KMS-11 (cell line): ENCODE measurements around the gene QRICH2.

ENCODE experiments used
- H2AFZ ChIP-seq: fragments of 200-600 bp; sonication (generic); 2 replicates; pipeline ENCODE4 v1.6.1; 2016; ENCODE audit warnings: antibody characterized with exemption, mixed run types, low read depth
- H3K27ac ChIP-seq: fragments of 200-600 bp; sonication (generic); 2 replicates; pipeline ENCODE4 v1.6.1; 2016; ENCODE audit warnings: mild to moderate bottlenecking, mixed run types
- H3K27me3 ChIP-seq: fragments of 200-600 bp; sonication (generic); 2 replicates; pipeline ENCODE4 v1.6.1; 2017; ENCODE audit warnings: mild to moderate bottlenecking, low read depth, mixed run types, moderate library complexity; ENCODE audit not compliant: insufficient read depth
- H3K36me3 ChIP-seq: fragments of 200-600 bp; sonication (generic); 2 replicates; pipeline ENCODE4 v1.6.1; 2017; ENCODE audit warnings: mild to moderate bottlenecking, mixed run types; ENCODE audit not compliant: insufficient read depth
- H3K4me1 ChIP-seq: fragments of 200-600 bp; sonication (generic); 2 replicates; pipeline ENCODE4 v1.6.1; 2016; ENCODE audit warnings: mild to moderate bottlenecking, low read depth, mixed run types; ENCODE audit not compliant: poor library complexity, severe bottlenecking
- H3K4me2 ChIP-seq: fragments of 200-600 bp; sonication (generic); 2 replicates; pipeline ENCODE4 v1.7.0; 2016; ENCODE audit warnings: mild to moderate bottlenecking, mixed run types
- H3K4me3 ChIP-seq: fragments of 200-600 bp; sonication (generic); IDR thresholded peaks from 2 replicates; pipeline ENCODE4 v1.6.1; 2017; ENCODE audit warnings: low read depth, low read length, mixed read lengths; ENCODE audit not compliant: insufficient read depth
- H3K79me2 ChIP-seq: fragments of 200-600 bp; sonication (generic); 2 replicates; pipeline ENCODE4 v1.6.1; 2016; ENCODE audit warnings: low read depth, mixed run types; ENCODE audit not compliant: insufficient read depth
- H3K9ac ChIP-seq: fragments of 200-600 bp; sonication (generic); 2 replicates; pipeline ENCODE4 v1.6.1; 2016; ENCODE audit warnings: mild to moderate bottlenecking, mixed run types
- H4K20me1 ChIP-seq: fragments of 200-600 bp; sonication (generic); 2 replicates; pipeline ENCODE4 v1.6.1; 2016; ENCODE audit warnings: mild to moderate bottlenecking, mixed run types; ENCODE audit not compliant: insufficient read depth
- TF ChIP-seq, protein P1 (sequence below): fragments of 200-600 bp; sonication (generic); conservative IDR thresholded peaks from 2 replicates; pipeline ENCODE4 v1.6.1; 2017; ENCODE audit warnings: low read depth, mild to moderate bottlenecking, antibody characterized with exemption, low read length, moderate library complexity, mixed read lengths

QRICH2 gene

GRCh38 chr17:76252040-76252954, 55.8 kb downstream of the QRICH2 start:
- TF ChIP-seq, protein P1, sequence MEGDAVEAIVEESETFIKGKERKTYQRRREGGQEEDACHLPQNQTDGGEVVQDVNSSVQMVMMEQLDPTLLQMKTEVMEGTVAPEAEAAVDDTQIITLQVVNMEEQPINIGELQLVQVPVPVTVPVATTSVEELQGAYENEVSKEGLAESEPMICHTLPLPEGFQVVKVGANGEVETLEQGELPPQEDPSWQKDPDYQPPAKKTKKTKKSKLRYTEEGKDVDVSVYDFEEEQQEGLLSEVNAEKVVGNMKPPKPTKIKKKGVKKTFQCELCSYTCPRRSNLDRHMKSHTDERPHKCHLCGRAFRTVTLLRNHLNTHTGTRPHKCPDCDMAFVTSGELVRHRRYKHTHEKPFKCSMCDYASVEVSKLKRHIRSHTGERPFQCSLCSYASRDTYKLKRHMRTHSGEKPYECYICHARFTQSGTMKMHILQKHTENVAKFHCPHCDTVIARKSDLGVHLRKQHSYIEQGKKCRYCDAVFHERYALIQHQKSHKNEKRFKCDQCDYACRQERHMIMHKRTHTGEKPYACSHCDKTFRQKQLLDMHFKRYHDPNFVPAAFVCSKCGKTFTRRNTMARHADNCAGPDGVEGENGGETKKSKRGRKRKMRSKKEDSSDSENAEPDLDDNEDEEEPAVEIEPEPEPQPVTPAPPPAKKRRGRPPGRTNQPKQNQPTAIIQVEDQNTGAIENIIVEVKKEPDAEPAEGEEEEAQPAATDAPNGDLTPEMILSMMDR, result no peak
- Histone ChIP-seq H3K79me2 (no peaks in the 10 kb centered on the region), H3K4me2 (no peak overlapping the region; the same call in 1 of the 2 replicates), H3K9ac (no peak overlapping the region), H2AFZ (no peak overlapping the region), H3K4me3 (no peak overlapping the region), H3K27ac (no peak overlapping the region), H3K4me1 (peaks cover 43% of the 10 kb centered on the region), H3K27me3 (no peaks in the 10 kb centered on the region), H3K36me3 (no peaks in the 10 kb centered on the region), H4K20me1 (no peaks in the 10 kb centered on the region)

- H3K4me3 ChIP-seq, result no peak overlapping the region
- H3K27me3 ChIP-seq, result no peaks in the 10 kb centered on the region
- no peak overlapping the region for H2AFZ ChIP-seq
- no peak overlapping the region for H3K4me2 ChIP-seq
- TF ChIP-seq, protein P1, result no peak
- H3K9ac ChIP-seq, result no peak overlapping the region
- peaks cover 48% of the 10 kb centered on the region for H3K4me1 ChIP-seq
- H3K79me2 ChIP-seq, result no peaks in the 10 kb centered on the region
- H3K27ac ChIP-seq, result no peak overlapping the region
- no peaks in the 10 kb centered on the region for H3K36me3 ChIP-seq
- H4K20me1 ChIP-seq, result no peaks in the 10 kb centered on the region
Measured at GRCh38 chr17:76251478-76252039, 56.5 kb downstream of the QRICH2 start.

DNA sequence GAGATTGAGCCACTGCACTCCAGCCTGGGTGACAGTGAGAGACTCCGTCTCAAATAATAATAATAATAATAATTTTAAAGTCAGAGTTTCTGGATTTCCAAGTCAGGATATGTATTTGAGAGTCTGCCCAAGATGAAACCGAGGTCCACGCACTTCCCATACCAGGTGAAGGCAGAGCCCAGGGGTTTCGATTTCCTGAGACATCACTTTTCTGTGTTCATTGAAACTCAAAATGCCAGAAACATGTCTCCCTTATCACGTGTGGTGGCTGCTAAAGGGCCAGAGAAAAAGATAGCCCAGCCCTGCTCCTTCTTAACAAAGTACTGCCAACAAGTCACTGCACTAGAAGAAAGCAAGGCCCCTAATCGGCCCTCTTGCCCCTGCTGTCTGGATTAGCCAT, 57.9 kb downstream of the QRICH2 start:
- Histone ChIP-seq H3K27ac (no peak overlapping the region), H3K36me3 (no peaks in the 10 kb centered on the region), H3K9ac (no peak overlapping the region), H2AFZ (no peak overlapping the region), H3K4me2 (no peak overlapping the region), H3K79me2 (no peaks in the 10 kb centered on the region), H3K27me3 (no peaks in the 10 kb centered on the region), H4K20me1 (no peaks in the 10 kb centered on the region), H3K4me3 (no peak overlapping the region), H3K4me1 (peaks cover 57% of the 10 kb centered on the region)
- TF ChIP-seq, protein P1, result no peak

DNA sequence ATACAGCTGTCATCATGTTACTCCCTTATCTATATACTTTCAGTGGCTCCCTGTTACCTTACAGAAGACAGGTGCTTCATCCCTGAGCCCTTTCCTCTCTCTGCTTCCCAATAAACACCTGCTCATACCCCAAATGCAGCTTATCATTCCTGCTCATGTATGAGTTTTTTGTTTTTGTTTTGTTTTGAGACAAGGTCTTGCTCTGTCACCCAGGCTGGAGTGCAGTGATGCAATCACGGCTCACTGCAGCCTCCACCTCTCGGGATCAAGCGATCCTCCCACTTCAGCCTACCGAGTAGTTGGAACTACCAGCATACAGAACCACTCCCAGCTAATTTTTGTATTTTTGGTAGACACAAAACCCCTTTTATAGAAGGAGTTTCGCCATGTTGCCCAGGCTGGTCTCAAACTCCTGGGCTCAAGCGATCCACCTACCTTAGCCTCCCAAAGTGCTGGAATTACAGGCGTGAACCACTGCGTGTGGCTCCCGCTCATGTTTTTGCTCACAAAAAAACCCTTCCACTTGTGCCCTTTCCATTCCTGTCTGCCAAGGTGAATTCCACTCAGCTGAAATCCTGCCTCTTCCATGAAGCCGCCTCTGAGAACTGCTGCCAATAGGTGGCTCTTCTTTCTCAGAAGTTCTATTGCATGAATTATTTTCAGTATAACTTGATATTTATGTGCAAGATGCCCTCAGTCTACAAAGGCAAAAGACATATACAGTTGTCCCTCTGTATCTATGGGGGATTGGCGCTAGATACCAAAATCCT, 59.9 kb downstream of the QRICH2 start:
- Histone ChIP-seq H3K79me2 (no peaks in the 10 kb centered on the region), H4K20me1 (no peaks in the 10 kb centered on the region), H3K4me2 (0 out of 2 replicates have a peak overlapping the region, but pooled peaks have one; percentile 12), H2AFZ (no peak overlapping the region), H3K27ac (no peak overlapping the region; the same call in 1 of the 2 replicates), H3K4me1 (peaks cover 72% of the 10 kb centered on the region), H3K27me3 (no peaks in the 10 kb centered on the region), H3K9ac (no peak overlapping the region), H3K4me3 (no peak overlapping the region), H3K36me3 (no peaks in the 10 kb centered on the region)
- TF ChIP-seq, protein P1, result 0 out of 2 replicates have a peak, but pooled peaks have one; percentile 15
